ENCODE data around the gene DKK2.
"Not testable (repeated sequence)": the region's sequence is repeated elsewhere in the genome, so short reads cannot be mapped to it uniquely, and the experiment has no call there.

DKK2 gene

GRCh38 chr4:106914223-106914622 is 121.9 kb downstream of the DKK2 start:
- H3K4me3 ChIP-seq (ENCODE audit: low read depth, low read length), result no peak overlapping the region

- H3K4me3 ChIP-seq (ENCODE audit: low read depth, low read length), result no peak overlapping the region
Measured at GRCh38 chr4:106909486-106910188, 126.5 kb downstream of the DKK2 start.

- not testable (repeated sequence) for H3K4me3 ChIP-seq (ENCODE audit: low read depth, low read length)
Measured at GRCh38 chr4:106908049-106908448, 128.1 kb downstream of the DKK2 start.

GRCh38 chr4:106907216-106907615 is 128.9 kb downstream of the DKK2 start:
- H3K4me3 ChIP-seq (ENCODE audit: low read depth, low read length), result no peak overlapping the region

GRCh38 chr4:106906728-106907127 is 129.4 kb downstream of the DKK2 start:
- H3K4me3 ChIP-seq (ENCODE audit: low read depth, low read length), result no peak overlapping the region

- no peak overlapping the region for H3K4me3 ChIP-seq (ENCODE audit: low read depth, low read length)
Measured at GRCh38 chr4:106898621-106899230, 137.4 kb downstream of the DKK2 start.

- H3K4me3 ChIP-seq (ENCODE audit: low read depth, low read length), result no peak overlapping the region
Measured at GRCh38 chr4:106893903-106894302, 142.2 kb downstream of the DKK2 start.

- no peak overlapping the region for H3K4me3 ChIP-seq (ENCODE audit: low read depth, low read length)
Measured at GRCh38 chr4:106893395-106893881, 142.7 kb downstream of the DKK2 start.

GRCh38 chr4:106892786-106893185 is 143.3 kb downstream of the DKK2 start:
- no peak overlapping the region for H3K4me3 ChIP-seq (ENCODE audit: low read depth, low read length)

GRCh38 chr4:106875340-106875739 is 160.8 kb downstream of the DKK2 start:
- no peak overlapping the region for H3K4me3 ChIP-seq (ENCODE audit: low read depth, low read length)

All from iPS-11a (cell line).